ENCODE results near the gene PRRC2A. TPM values are rescaled to one million over a fixed set of nuclear protein-coding genes. Genes with fewer than 3 reads are reported as not detected.

PRRC2A gene
- total RNA-seq, 1 donor from 2014 or later = 21.4 TPM

DNA sequence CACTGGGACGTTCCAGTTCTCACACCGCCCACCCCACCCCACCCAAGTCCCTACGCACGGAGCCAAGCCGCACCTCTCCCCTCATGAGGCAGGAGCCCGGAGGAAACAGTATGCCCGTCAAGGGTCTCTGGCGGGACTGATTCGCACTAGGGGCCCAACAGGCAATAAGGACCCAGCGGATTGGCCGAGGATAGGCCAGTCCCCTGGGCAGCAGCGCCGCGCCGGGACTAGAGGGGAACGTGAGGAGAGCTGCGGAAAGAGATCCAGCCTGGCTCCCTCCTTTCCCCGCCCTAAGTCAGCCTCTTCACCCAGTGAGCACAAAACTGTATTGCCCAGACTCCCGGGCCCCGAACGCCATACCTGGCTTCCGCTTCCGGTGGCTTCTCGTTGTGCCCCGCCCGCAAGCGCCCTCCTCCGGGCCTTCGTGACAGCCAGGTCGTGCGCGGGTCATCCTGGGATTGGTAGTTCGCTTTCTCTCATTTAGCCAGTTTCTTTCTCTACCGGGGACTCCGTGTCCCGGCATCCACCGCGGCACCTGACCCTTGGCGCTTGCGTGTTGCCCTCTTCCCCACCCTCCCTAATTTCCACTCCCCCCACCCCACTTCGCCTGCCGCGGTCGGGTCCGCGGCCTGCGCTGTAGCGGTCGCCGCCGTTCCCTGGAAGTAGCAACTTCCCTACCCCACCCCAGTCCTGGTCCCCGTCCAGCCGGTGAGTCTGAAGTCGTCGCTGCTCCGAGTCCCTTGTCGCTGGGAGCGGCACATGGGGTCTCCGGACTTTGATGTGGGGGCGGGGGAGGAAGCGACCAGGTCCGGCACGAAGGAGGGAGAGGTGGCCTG lies 45.2 kb downstream of the PRRC2A start, which contains the start of gene CSNK2B:
Gene CSNK2B (plus strand): TSS at position 580 of the 836 bp plus-strand sequence. CDS start 752 bp downstream, outside the sequence.
- DNase-seq (ENCODE audit: low spot score) = peak; percentile 99

DNA sequence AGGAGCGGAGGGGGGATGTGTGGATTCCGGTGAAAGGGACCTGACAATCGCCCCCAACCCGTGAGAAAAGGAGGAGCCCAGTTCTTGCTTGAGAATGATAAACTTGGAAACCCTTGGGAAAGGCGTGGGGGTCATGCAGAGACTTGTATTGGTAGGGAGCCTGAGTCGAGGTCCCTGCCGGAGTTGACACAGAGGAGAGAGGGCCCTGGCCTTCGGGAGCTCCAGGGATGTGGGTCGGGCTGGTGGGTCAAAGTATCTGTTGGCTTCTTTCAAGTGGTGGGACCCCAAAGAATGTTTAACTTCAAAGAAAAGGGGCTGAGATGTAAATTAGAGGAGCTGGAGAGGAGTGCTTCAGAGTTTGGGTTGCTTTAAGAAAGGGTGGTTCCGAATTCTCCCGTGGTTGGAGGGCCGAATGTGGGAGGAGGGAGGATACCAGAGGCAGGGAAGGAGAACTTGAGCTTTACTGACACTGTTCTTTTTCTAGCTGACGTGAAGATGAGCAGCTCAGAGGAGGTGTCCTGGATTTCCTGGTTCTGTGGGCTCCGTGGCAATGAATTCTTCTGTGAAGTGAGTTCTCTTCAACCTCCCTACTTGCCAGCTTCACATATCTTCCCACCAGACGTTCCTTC lies 45.9 kb downstream of the PRRC2A start:
- DNase-seq (ENCODE audit: low spot score) = peak; percentile 26

DNA sequence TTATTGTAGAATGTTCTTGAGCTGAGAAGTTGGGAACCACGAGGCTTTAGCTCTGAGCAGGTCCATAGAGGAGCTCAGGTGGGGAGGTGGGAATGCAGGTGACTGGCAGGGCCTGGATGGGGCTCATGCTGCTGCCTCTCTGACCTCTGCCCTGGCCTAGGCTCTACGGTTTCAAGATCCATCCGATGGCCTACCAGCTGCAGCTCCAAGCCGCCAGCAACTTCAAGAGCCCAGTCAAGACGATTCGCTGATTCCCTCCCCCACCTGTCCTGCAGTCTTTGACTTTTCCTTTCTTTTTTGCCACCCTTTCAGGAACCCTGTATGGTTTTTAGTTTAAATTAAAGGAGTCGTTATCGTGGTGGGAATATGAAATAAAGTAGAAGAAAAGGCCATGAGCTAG lies 49.2 kb downstream of the PRRC2A start, which contains the start of gene LY6G5B:
Gene LY6G5B (plus strand): TSS at position 301 of the 400 bp plus-strand sequence. CDS start 975 bp downstream, outside the sequence.
- DNase-seq (ENCODE audit: low spot score) = no peak

DNA sequence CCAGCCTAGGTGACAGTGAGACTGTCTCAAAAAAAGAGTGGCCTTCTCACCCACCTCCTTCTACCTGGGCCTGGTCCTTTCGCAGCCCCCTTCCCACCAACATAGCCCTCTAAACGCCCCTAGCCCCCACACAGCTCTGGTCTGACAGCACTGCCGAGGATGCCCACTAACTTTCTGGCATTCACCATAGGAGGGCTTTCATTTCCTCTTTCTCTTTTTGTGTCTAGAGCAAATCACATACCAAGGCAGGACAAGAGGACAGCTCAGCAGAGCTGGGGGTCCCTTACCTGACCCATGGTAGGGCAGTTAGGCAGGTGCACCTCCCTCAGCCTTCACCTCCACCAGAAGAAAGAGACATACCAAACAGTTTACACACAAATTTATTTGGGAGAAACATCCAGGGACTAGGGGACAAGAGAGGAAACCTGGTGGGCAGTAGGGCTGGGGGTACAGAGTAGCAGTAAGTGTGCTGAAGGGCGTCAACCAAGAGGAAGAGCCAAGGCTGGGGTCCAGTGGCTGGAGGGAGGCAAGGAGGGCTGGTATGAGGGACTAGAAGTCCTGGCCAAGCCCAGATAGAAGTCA lies 55.9 kb downstream of the PRRC2A start:
- no peak for DNase-seq (ENCODE audit: low spot score)

DNA sequence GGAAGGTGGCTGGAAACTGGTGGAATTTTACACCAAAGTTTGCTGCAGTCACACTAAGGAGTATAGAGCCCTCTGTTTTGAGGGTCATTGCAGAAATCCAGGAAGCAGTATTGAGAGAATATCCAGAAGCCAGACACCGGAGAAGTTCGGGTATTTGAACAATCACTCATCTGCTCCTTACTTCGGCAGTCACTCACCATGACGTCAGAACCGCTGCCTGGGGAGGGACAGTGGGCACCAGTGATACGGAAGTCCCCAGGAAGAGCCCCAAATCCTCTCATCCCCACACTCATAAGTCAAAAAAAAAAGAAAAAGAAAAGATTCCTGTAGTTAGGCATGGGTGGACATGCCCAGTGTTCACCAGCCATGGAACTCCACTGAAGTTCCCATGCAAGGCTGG lies 56.4 kb downstream of the PRRC2A start:
- DNase-seq (ENCODE audit: low spot score) = no peak

DNA sequence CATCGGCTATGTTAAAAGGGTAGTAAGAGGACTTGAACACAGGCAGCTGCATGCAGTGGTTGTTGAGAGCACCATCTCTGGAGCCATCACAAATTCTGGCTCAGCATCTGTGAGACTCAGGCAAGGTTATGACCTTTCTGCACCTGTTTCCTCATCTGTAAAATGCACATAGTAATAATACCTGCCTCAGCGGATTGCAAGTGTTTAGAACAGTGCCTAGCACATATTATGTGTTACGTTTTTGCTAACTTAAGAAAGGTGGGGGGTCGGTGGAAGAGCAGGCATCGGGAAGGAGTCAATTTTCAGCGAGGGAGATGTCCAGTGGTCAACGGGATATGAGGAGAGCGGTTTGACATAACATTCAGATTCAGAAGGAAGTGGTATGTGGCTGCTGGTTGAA lies 57.4 kb downstream of the PRRC2A start:
- DNase-seq (ENCODE audit: low spot score) = no peak

DNA sequence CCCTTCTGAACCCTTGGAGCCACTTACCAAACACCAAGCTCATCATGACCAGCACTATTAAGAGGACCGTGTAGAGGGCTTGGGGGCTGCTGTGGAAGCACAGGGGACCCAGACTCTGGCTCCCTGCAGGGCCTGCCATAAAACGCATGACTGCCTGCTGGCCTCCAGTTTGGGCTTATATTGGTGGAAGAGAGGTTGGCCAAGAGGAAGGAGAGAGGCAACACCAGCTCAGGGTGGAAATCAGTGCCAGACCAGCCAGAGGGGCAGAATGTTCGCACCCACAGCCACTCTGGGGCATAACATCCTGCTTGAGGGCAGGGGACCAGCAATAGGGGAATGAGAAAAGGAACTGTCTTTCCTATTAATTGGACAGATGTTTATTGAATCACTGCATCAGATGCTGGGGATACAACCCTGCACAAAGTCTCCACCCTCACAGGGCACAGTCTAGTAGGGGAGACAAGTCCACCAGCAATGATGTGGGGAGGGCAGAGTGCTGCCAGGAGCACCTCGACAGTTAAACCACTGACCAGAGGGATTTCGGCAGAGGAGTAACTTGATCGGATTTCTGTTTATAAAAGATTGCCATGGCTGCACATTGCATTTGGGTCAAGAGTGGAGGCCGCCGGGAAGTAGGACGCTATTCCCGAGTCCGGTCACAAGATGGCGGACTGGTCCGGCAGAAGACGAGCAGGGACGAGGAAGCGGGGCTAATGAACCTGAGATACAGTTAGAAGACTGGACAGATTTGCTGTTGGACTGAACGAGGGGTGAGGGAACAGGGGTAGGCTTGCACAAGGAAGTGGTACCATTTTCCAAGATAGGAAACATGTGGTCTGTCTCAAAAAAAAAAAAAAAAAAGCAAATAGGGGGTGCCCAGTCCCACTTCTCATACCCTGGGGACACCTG lies 60.0 kb downstream of the PRRC2A start, which contains the start of gene LY6G5C:
Gene LY6G5C (minus strand): TSS at position 842 of the 909 bp plus-strand sequence. CDS start 694 bp downstream, at position 148.
- peak; percentile 84 for DNase-seq (ENCODE audit: low spot score)

DNA sequence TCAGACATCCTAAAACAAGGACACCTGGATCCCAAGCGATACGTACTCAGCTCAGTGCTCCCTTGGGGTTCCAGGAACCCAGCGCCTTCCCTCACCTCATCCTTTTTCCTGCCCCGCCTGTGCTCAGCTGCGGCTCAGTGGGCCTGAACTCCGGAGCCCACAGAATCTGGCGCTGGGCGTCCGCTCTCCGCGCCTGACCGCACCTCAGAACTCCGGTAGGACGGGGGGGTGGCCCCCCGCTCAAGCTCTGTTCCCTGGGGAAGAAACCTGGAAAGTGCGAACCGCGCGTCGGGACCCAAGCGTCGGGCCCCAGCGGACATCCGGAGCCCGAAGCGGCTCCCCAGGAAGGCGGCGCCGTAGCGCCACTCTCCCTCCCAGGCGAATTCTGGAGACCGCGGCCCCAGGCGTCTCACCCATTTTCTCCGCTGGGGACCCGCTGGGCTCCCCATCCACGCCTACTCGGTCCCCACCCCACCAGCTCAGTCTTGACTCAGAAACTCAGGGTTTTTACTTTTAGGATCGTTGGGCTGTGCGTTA lies 60.7 kb downstream of the PRRC2A start:
- DNase-seq (ENCODE audit: low spot score) = peak; percentile 54

DNA sequence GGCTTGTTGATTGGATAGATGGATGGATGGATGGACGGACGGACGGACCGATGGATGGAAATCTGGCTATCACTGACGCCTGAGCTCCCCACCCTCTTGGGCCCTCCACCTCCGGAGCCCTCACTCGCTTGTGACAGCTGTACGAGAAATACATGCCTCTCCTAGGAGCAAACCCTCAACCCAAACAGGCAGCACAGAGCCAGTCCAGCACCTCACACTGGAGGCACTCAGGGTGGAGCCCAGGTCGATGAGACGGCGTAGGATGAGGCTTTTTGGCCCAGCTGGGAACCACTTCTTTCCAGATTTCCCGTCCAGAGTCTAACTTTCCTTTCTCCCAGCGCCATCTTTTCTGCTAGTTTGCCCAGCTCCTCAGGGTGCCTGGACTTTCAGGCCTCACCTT lies 63.1 kb downstream of the PRRC2A start:
- DNase-seq (ENCODE audit: low spot score) = no peak

DNA sequence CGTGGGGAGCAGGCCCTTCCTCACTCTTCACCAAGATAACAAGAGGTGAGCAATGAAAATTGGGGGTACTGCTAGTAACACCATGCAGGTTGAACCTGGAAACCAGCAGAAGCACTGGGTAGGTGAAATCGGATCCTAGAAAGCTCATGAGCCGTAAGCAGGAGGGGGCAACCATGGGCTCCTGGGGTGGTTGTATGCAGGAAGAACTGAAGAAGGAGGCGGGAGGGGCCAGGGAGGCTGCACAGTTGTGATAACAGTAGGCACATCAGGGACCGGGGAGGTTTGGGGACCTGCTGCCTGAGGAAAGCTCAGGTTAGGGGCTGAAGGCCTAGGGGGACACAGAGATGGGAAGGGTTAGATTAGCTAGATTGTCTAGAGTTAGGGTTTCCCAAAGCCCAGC lies 66.0 kb downstream of the PRRC2A start:
- DNase-seq (ENCODE audit: low spot score) = no peak

DNA sequence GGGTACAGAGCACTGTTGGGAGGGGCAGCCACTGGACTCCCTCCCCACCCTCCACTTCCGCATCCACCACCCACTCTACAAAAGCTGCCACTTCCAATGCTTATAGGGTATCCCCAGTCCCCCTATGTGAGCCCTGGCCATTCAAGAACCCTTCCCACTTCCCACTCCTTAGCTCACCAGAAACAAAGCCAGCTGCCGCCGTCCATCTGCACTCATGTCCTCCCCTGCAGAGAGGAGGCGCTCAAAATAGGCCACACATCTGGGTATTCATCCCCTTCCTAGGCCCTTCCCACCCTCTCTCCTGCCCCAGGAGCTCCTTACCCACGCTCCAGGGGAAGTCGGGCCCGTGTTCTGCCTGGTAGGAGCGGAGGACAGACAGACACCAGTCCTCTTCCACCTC lies 66.8 kb downstream of the PRRC2A start:
- DNase-seq (ENCODE audit: low spot score) = no peak

Other genes starting within 250 kb of the PRRC2A start
- gene MICA, start 217.1 kb upstream of the PRRC2A start, total RNA-seq (ENCODE audit: insufficient read depth, low replicate concordance) = 6.0 TPM
- gene MICB, start 122.6 kb upstream of the PRRC2A start, total RNA-seq (ENCODE audit: insufficient read depth, low replicate concordance) = 0.24 TPM
- not detected for gene MCCD1, start 91.8 kb upstream of the PRRC2A start, total RNA-seq (ENCODE audit: insufficient read depth, low replicate concordance)
- 185 TPM for gene DDX39B, start 78.7 kb upstream of the PRRC2A start, total RNA-seq (ENCODE audit: insufficient read depth, low replicate concordance)
- gene ATP6V1G2, start 74.1 kb upstream of the PRRC2A start, total RNA-seq (ENCODE audit: insufficient read depth, low replicate concordance) = 3.6 TPM
- gene NFKBIL1, start 73.1 kb upstream of the PRRC2A start, total RNA-seq (ENCODE audit: insufficient read depth, low replicate concordance) = 28.6 TPM
- gene LTA, start 48.4 kb upstream of the PRRC2A start, total RNA-seq (ENCODE audit: insufficient read depth, low replicate concordance) = not detected
- 1.4 TPM for gene TNF, start 45.1 kb upstream of the PRRC2A start, total RNA-seq (ENCODE audit: insufficient read depth, low replicate concordance)
- 0.96 TPM for gene LTB, start 38.3 kb upstream of the PRRC2A start, total RNA-seq (ENCODE audit: insufficient read depth, low replicate concordance)
- not detected for gene LST1, start 34.4 kb upstream of the PRRC2A start, total RNA-seq (ENCODE audit: insufficient read depth, low replicate concordance)
- gene NCR3, start 27.7 kb upstream of the PRRC2A start, total RNA-seq (ENCODE audit: insufficient read depth, low replicate concordance) = not detected
- 63.6 TPM for gene AIF1, start 5.5 kb upstream of the PRRC2A start, total RNA-seq (ENCODE audit: insufficient read depth, low replicate concordance)
- gene BAG6, start 31.9 kb downstream of the PRRC2A start, total RNA-seq (ENCODE audit: insufficient read depth, low replicate concordance) = 58.7 TPM
- not detected for gene APOM, start 35.2 kb downstream of the PRRC2A start, total RNA-seq (ENCODE audit: insufficient read depth, low replicate concordance)
- gene C6orf47, start 40.1 kb downstream of the PRRC2A start, total RNA-seq (ENCODE audit: insufficient read depth, low replicate concordance) = 24.1 TPM
- 9.6 TPM for gene GPANK1, start 44.3 kb downstream of the PRRC2A start, total RNA-seq (ENCODE audit: insufficient read depth, low replicate concordance)
- 36.6 TPM for gene CSNK2B, start 45.4 kb downstream of the PRRC2A start, total RNA-seq (ENCODE audit: insufficient read depth, low replicate concordance)
- 1.2 TPM for gene LY6G5B, start 49.3 kb downstream of the PRRC2A start, total RNA-seq (ENCODE audit: insufficient read depth, low replicate concordance)
- gene LY6G5C, start 60.4 kb downstream of the PRRC2A start, total RNA-seq (ENCODE audit: insufficient read depth, low replicate concordance) = 0.48 TPM
- 33.7 TPM for gene ABHD16A, start 82.6 kb downstream of the PRRC2A start, total RNA-seq (ENCODE audit: insufficient read depth, low replicate concordance)
- gene LY6G6F, start 86.2 kb downstream of the PRRC2A start, total RNA-seq (ENCODE audit: insufficient read depth, low replicate concordance) = not detected
- gene LY6G6D, start 94.6 kb downstream of the PRRC2A start, total RNA-seq (ENCODE audit: insufficient read depth, low replicate concordance) = not detected
- 3.1 TPM for gene LY6G6C, start 101.0 kb downstream of the PRRC2A start, total RNA-seq (ENCODE audit: insufficient read depth, low replicate concordance)
- gene MPIG6B, start 102.7 kb downstream of the PRRC2A start, total RNA-seq (ENCODE audit: insufficient read depth, low replicate concordance) = 3.1 TPM
- 87.4 TPM for gene DDAH2, start 108.6 kb downstream of the PRRC2A start, total RNA-seq (ENCODE audit: insufficient read depth, low replicate concordance)
- gene CLIC1, start 115.8 kb downstream of the PRRC2A start, total RNA-seq (ENCODE audit: insufficient read depth, low replicate concordance) = 203 TPM
- 8.2 TPM for gene MSH5, start 119.3 kb downstream of the PRRC2A start, total RNA-seq (ENCODE audit: insufficient read depth, low replicate concordance)
- gene SAPCD1, start 141.9 kb downstream of the PRRC2A start, total RNA-seq (ENCODE audit: insufficient read depth, low replicate concordance) = not detected
- not detected for gene VWA7, start 156.6 kb downstream of the PRRC2A start, total RNA-seq (ENCODE audit: insufficient read depth, low replicate concordance)
- gene VARS1, start 175.0 kb downstream of the PRRC2A start, total RNA-seq (ENCODE audit: insufficient read depth, low replicate concordance) = 18.8 TPM
- gene LSM2, start 186.3 kb downstream of the PRRC2A start, total RNA-seq (ENCODE audit: insufficient read depth, low replicate concordance) = 28.9 TPM
- gene HSPA1L, start 194.6 kb downstream of the PRRC2A start, total RNA-seq (ENCODE audit: insufficient read depth, low replicate concordance) = 1.4 TPM
- gene HSPA1A, start 194.8 kb downstream of the PRRC2A start, total RNA-seq (ENCODE audit: insufficient read depth, low replicate concordance) = 84.7 TPM
- 37.3 TPM for gene HSPA1B, start 207.0 kb downstream of the PRRC2A start, total RNA-seq (ENCODE audit: insufficient read depth, low replicate concordance)
- 47.9 TPM for gene NEU1, start 242.1 kb downstream of the PRRC2A start, total RNA-seq (ENCODE audit: insufficient read depth, low replicate concordance)

Measured in umbilical cord (tissue), 2 donors.